Kidney epithelial cell (primary cell): ENCODE results near the gene TTC33. TPM values are rescaled to one million over a fixed set of nuclear protein-coding genes. Genes with fewer than 3 reads are reported as not detected.

ENCODE experiments used
- DNase-seq: peaks from one replicate; pipeline ENCODE4 v3.0.0-alpha.2; 2010; ENCODE audit warnings: low read depth
- H3K27me3 ChIP-seq: 2 replicates; pipeline ENCODE4 v1.6.0; 2011; ENCODE audit warnings: low read length; ENCODE audit not compliant: control insufficient read depth, insufficient read depth
- H3K36me3 ChIP-seq: 2 replicates; pipeline ENCODE4 v1.5.1; 2011; ENCODE audit warnings: low read length; ENCODE audit not compliant: control insufficient read depth, insufficient read depth
- H3K4me3 ChIP-seq: 2 replicates; pipeline ENCODE4 v1.5.1; 2011; ENCODE audit warnings: low read depth, mild to moderate bottlenecking, control low read depth, low read length
- CTCF ChIP-seq: IDR thresholded peaks from 2 replicates; pipeline ENCODE4 v1.5.1; 2011; ENCODE audit warnings: mild to moderate bottlenecking, moderate library complexity, low read length, control low read depth, inconsistent platforms; ENCODE audit not compliant: insufficient read depth, poor library complexity, severe bottlenecking
- total RNA-seq: library from RNA; depleted of rRNA; stranded (reverse); fragments of >200 nt; gene quantifications from 2 replicates; pipeline ENCODE4 v1.2.3, GENCODE V29; 2015

The TTC33 gene
- total RNA-seq, 1 donor from 2014 or later, result 13.8 TPM

DNA sequence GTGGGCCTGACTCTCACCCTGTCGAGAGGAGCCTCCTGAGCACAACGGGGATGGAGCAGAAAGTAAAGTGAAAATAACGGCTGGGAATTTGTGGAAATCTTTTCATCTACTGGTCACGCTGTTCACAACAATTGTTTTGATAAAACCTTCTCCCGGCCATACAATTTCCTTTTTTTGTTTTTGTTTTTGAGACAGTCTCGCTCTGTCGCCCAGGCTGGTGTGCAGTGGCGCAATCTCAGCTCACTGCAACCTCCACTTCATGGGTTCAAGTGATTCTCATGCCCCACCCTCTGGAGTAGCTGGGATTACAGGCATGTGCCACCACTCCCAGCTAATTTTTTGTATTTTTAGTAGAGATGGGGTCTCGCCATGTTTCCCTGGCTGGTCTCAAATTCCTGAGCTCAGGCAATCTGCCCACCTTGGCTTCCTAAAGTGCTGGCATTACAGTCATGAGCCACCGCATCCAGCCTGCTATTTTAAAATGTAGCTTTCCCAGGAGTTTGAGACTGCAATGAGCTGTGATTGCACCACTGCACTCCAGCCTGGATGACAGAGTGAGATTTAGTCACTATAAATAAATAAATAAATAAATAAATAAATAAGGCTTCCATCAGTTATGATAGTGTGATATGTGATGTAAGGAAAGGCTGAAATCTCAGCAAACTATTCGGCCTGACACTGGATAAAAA, 149.5 kb downstream of the TTC33 start:
- Histone ChIP-seq H3K27me3 (no peaks in the 10 kb centered on the region), H3K4me3 (no peak overlapping the region), H3K36me3 (no peaks in the 10 kb centered on the region)
- TF ChIP-seq CTCF, result no peak
- no peak for DNase-seq

- DNase-seq, result no peak
- TF ChIP-seq CTCF, result no peak
- H3K36me3 ChIP-seq, result no peaks in the 10 kb centered on the region
- no peaks in the 10 kb centered on the region for H3K27me3 ChIP-seq
- no peak overlapping the region for H3K4me3 ChIP-seq
Observed at GRCh38 chr5:40605295-40605958, 150.3 kb downstream of the TTC33 start.

- H3K4me3 ChIP-seq, result no peak overlapping the region
- peak; percentile 19 for DNase-seq
- H3K27me3 ChIP-seq, result no peaks in the 10 kb centered on the region
- no peak for TF ChIP-seq CTCF
- no peaks in the 10 kb centered on the region for H3K36me3 ChIP-seq
Observed at GRCh38 chr5:40603378-40603777, 152.4 kb downstream of the TTC33 start.

GRCh38 chr5:40601198-40601868, 154.4 kb downstream of the TTC33 start:
- TF ChIP-seq CTCF, result no peak
- DNase-seq, result no peak
- no peaks in the 10 kb centered on the region for H3K36me3 ChIP-seq
- H3K4me3 ChIP-seq, result no peak overlapping the region
- H3K27me3 ChIP-seq, result no peaks in the 10 kb centered on the region

GRCh38 chr5:40600383-40600782, 155.4 kb downstream of the TTC33 start:
- no peak for TF ChIP-seq CTCF
- Histone ChIP-seq H3K27me3 (no peaks in the 10 kb centered on the region), H3K4me3 (no peak overlapping the region), H3K36me3 (no peaks in the 10 kb centered on the region)
- DNase-seq, result no peak
